HepG2 (cell line): ENCODE results near the gene ANKS1A. TPM values are rescaled to one million over a fixed set of nuclear protein-coding genes. Genes with fewer than 3 reads are reported as not detected.

Experiments
- AKNA ChIP-seq: sonication (generic); formaldehyde crosslinking; IDR thresholded peaks from 2 replicates; pipeline ENCODE4 v1.4.0; 2020; ENCODE audit warnings: missing genetic modification reagents, borderline replicate concordance
- CBX5 ChIP-seq: sonication (generic); formaldehyde crosslinking; IDR thresholded peaks from 2 replicates; pipeline ENCODE4 v1.4.0; 2020; ENCODE audit warnings: missing genetic modification reagents, borderline replicate concordance
- CCAR2 ChIP-seq: fragments of 200-400 bp; formaldehyde crosslinking; optimal IDR thresholded peaks from 2 replicates; pipeline ENCODE3; 2018; ENCODE audit warnings: low read depth, mild to moderate bottlenecking, low read length, moderate library complexity
- FUBP1 ChIP-seq: sonication (generic); formaldehyde crosslinking; IDR thresholded peaks from 2 replicates; pipeline ENCODE4 v1.5.1; 2020; ENCODE audit warnings: missing genetic modification reagents, mild to moderate bottlenecking, borderline replicate concordance
- JUN ChIP-seq: sonication (generic); formaldehyde crosslinking; IDR thresholded peaks from 2 replicates; pipeline ENCODE4 v1.4.0; 2020; ENCODE audit warnings: mild to moderate bottlenecking, missing genetic modification reagents
- KAT7 ChIP-seq: IDR thresholded peaks from 2 replicates; pipeline ENCODE4 v1.6.1; 2018; ENCODE audit warnings: borderline replicate concordance, missing compliant biosample characterization
- MAFK ChIP-seq, 2 experiments: IDR thresholded peaks in 1 of 2; conservative IDR thresholded peaks in 1 of 2; 2 replicates each; pipeline ENCODE4 v1.6.1; 2011; ENCODE audit warnings: improper control_type of control experiment in 2 of 2, low read length in 2 of 2
- MEIS1 ChIP-seq: sonication (generic); formaldehyde crosslinking; IDR thresholded peaks from 2 replicates; pipeline ENCODE4 v1.9.0; 2021; ENCODE audit warnings: mild to moderate bottlenecking, missing genetic modification reagents, moderate library complexity, borderline replicate concordance
- MIER2 ChIP-seq: IDR thresholded peaks from 2 replicates; pipeline ENCODE4 v1.6.1; 2016; ENCODE audit warnings: missing biosample characterization, missing genetic modification reagents
- NRL ChIP-seq: sonication (generic); formaldehyde crosslinking; IDR thresholded peaks from 2 replicates; pipeline ENCODE4 v1.5.0; 2020; ENCODE audit warnings: missing genetic modification reagents, mild to moderate bottlenecking, moderate library complexity, borderline replicate concordance
- REPIN1 ChIP-seq: sonication (generic); formaldehyde crosslinking; IDR thresholded peaks from 2 replicates; pipeline ENCODE4 v1.8.0; 2022; ENCODE audit warnings: missing genetic modification reagents, low read depth, mild to moderate bottlenecking, borderline replicate concordance
- REXO4 ChIP-seq: sonication (generic); formaldehyde crosslinking; IDR thresholded peaks from 2 replicates; pipeline ENCODE4 v1.8.0; 2022; ENCODE audit warnings: missing genetic modification reagents, mild to moderate bottlenecking, borderline replicate concordance
- SMAD3 ChIP-seq: sonication (generic); formaldehyde crosslinking; IDR thresholded peaks from 2 replicates; pipeline ENCODE4 v1.4.0; 2020; ENCODE audit warnings: missing genetic modification reagents
- TMF1 ChIP-seq: sonication (generic); formaldehyde crosslinking; IDR thresholded peaks from 2 replicates; pipeline ENCODE4 v1.8.1; 2022; ENCODE audit warnings: low read depth, missing genetic modification reagents
- ZKSCAN1 ChIP-seq: fragments of 150-350 bp; IDR thresholded peaks from 2 replicates; pipeline ENCODE4 v1.6.1; 2014; ENCODE audit warnings: low read length
- ZNF343 ChIP-seq: sonication (generic); formaldehyde crosslinking; IDR thresholded peaks from 2 replicates; pipeline ENCODE4 v1.4.0; 2020; ENCODE audit warnings: mild to moderate bottlenecking, missing genetic modification reagents
- ZNF382 ChIP-seq: sonication (generic); formaldehyde crosslinking; IDR thresholded peaks from 2 replicates; pipeline ENCODE4 v1.5.0; 2020; ENCODE audit warnings: missing genetic modification reagents, mild to moderate bottlenecking, borderline replicate concordance
- ZNF383 ChIP-seq: sonication (generic); formaldehyde crosslinking; IDR thresholded peaks from 2 replicates; pipeline ENCODE4 v1.4.0; 2020; ENCODE audit warnings: missing genetic modification reagents, mild to moderate bottlenecking, borderline replicate concordance
- ZNF431 ChIP-seq: sonication (generic); formaldehyde crosslinking; IDR thresholded peaks from 2 replicates; pipeline ENCODE4 v1.9.0; 2022; ENCODE audit warnings: missing genetic modification reagents, low read depth, mild to moderate bottlenecking, borderline replicate concordance
- ZNF709 ChIP-seq: sonication (generic); formaldehyde crosslinking; IDR thresholded peaks from 2 replicates; pipeline ENCODE4 v1.5.0; 2020; ENCODE audit warnings: mild to moderate bottlenecking, missing genetic modification reagents
- polyA plus RNA-seq, 8 experiments: library from polyadenylated mRNA; depleted of rRNA in 3 of 8; stranded (reverse) in 7 of 8; unstranded in 1 of 8; fragments of >200 nt; fragmentation: Illumina TruSeq in 4 of 8; extraction: Trizol in 4 of 8; gene quantifications; 2 replicates each; pipeline versions ENCODE4 v1.2.1 to v1.2.3, GENCODE V29; 2011 to 2016; ENCODE audit warnings: low read depth in 4 of 8, missing spikeins in 1 of 8, mixed read lengths in 1 of 8; ENCODE audit not compliant: insufficient read depth in 1 of 8
- total RNA-seq, 5 experiments: library from RNA; depleted of rRNA; stranded (reverse); fragments of >200 nt; fragmentation: Illumina TruSeq; extraction: Trizol; gene quantifications; 2 replicates each; pipeline ENCODE4 v1.2.3, GENCODE V29; 2016; ENCODE audit warnings: low read depth in 1 of 5

Gene ANKS1A
- total and polyA plus RNA-seq, 2 of the 13 experiments (the other 11 are each of a cell fraction or from before 2014, with no cell fraction given): 7.2 to 15.1 TPM

- TF ChIP-seq REXO4 (CRISPR knock-in tag): no peak
- peak; percentile 81 for TF ChIP-seq SMAD3
- no peak for TF ChIP-seq MAFK (conservative IDR thresholded peaks at IDR 0.05 in 1 of 2, IDR thresholded peaks at IDR 0.05 in 1 of 2; ENCODE audit: low read length in 2 of 2)
- TF ChIP-seq MIER2 (CRISPR knock-in tag): peak; percentile 61; the same call in 1 of the 2 replicates
- no peak for TF ChIP-seq NRL (CRISPR knock-in tag)
- no peak for TF ChIP-seq ZNF431 (CRISPR knock-in tag)
- no peak for TF ChIP-seq ZNF383
- no peak for TF ChIP-seq FUBP1
- 0 out of 2 replicates have a peak, but pooled peaks have one; percentile 64 for TF ChIP-seq ZKSCAN1
- no peak for TF ChIP-seq AKNA
- TF ChIP-seq MEIS1 (CRISPR knock-in tag): 0 out of 2 replicates have a peak, but pooled peaks have one; percentile 14
- peak; percentile 97 for TF ChIP-seq JUN (CRISPR knock-in tag)
- TF ChIP-seq CCAR2: no peak
- TF ChIP-seq ZNF343: no peak
- TF ChIP-seq ZNF709 (CRISPR knock-in tag): no peak
- peak; percentile 58; the same call in 1 of the 2 replicates for TF ChIP-seq CBX5
- no peak for TF ChIP-seq TMF1 (CRISPR knock-in tag)
- no peak for TF ChIP-seq KAT7 (CRISPR knock-in tag)
- 0 out of 2 replicates have a peak, but pooled peaks have one; percentile 45 for TF ChIP-seq REPIN1
- no peak for TF ChIP-seq ZNF382
Measured at GRCh38 chr6:34953061-34954025, 64.3 kb downstream of the ANKS1A start (continued).
